ENCODE measurements around the gene SLC16A10.

Gene SLC16A10

GRCh38 chr6:111266276-111266675 lies 179.0 kb downstream of the SLC16A10 start:
- TF ChIP-seq CTCF (IDR thresholded peaks at IDR 0.05; ENCODE audit: low read depth, low read length), result no peak
- H3K4me3 ChIP-seq (ENCODE audit: low read depth, low read length), result no peak overlapping the region

- H3K4me3 ChIP-seq (ENCODE audit: low read depth, low read length), result no peak overlapping the region
- TF ChIP-seq CTCF (IDR thresholded peaks at IDR 0.05; ENCODE audit: low read depth, low read length), result no peak
Observed at GRCh38 chr6:111267764-111268333, 180.5 kb downstream of the SLC16A10 start.

- no peak overlapping the region for H3K4me3 ChIP-seq (ENCODE audit: low read depth, low read length)
- TF ChIP-seq CTCF (IDR thresholded peaks at IDR 0.05; ENCODE audit: low read depth, low read length), result no peak
Observed at GRCh38 chr6:111269401-111269970, 182.2 kb downstream of the SLC16A10 start.

GRCh38 chr6:111270121-111270520 lies 182.8 kb downstream of the SLC16A10 start:
- no peak overlapping the region for H3K4me3 ChIP-seq (ENCODE audit: low read depth, low read length)
- TF ChIP-seq CTCF (IDR thresholded peaks at IDR 0.05; ENCODE audit: low read depth, low read length), result no peak

GRCh38 chr6:111274593-111275217 lies 187.4 kb downstream of the SLC16A10 start:
- no peak overlapping the region for H3K4me3 ChIP-seq (ENCODE audit: low read depth, low read length)
- TF ChIP-seq CTCF (IDR thresholded peaks at IDR 0.05; ENCODE audit: low read depth, low read length), result no peak

- TF ChIP-seq CTCF (IDR thresholded peaks at IDR 0.05; ENCODE audit: low read depth, low read length), result no peak
- no peak overlapping the region for H3K4me3 ChIP-seq (ENCODE audit: low read depth, low read length)
Observed at GRCh38 chr6:111276335-111276734, 189.0 kb downstream of the SLC16A10 start.

- no peak overlapping the region for H3K4me3 ChIP-seq (ENCODE audit: low read depth, low read length)
- TF ChIP-seq CTCF (IDR thresholded peaks at IDR 0.05; ENCODE audit: low read depth, low read length), result no peak
Observed at GRCh38 chr6:111276736-111277135, 189.4 kb downstream of the SLC16A10 start.
